ENCODE measurements around the gene OR2G6. TPM values are rescaled to one million over a fixed set of nuclear protein-coding genes. Genes with fewer than 3 reads are reported as not detected.
"Not testable (repeated sequence)": the region's sequence is repeated elsewhere in the genome, so short reads cannot be mapped to it uniquely, and the experiment has no call there.

The OR2G6 gene
- polyA plus RNA-seq, 1 donor, result not detected

DNA sequence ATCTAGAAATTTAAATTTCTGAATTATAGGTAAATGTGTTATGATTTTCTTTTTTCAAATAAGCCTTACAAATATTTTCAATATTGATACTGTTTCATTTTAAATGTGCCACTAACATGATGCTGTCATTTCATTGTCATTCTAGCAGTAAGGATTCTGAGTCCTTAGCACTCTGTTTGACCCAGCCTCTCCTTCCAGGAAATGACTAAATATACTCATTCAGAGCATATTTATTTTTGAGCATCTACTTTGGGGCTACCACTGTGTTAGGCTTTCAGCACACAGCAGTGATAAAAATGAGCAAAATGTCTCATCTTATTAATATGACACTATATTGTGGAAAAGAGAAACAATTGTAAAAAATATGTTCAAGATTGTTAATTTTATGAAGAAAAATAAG is 2.3 kb downstream of the OR2G6 start:
- DNase-seq; H3K4me3 ChIP-seq (ENCODE audit: low read length); H3K27ac ChIP-seq (ENCODE audit: low read length); H3K9me3 ChIP-seq (ENCODE audit: control insufficient read depth, low read depth, low read length); H3K27me3 ChIP-seq (ENCODE audit: control insufficient read depth, insufficient read depth, low read length); H3K4me1 ChIP-seq (ENCODE audit: control insufficient read depth, insufficient read depth, low read length); H3K36me3 ChIP-seq (ENCODE audit: control insufficient read depth, insufficient read depth, low read length): not testable (repeated sequence)

- no peaks in the 10 kb centered on the region for H3K4me1 ChIP-seq (ENCODE audit: control insufficient read depth, insufficient read depth, low read length)
- H3K36me3 ChIP-seq (ENCODE audit: control insufficient read depth, insufficient read depth, low read length), result no peaks in the 10 kb centered on the region
- DNase-seq, result no peak
- no peak overlapping the region for H3K4me3 ChIP-seq (ENCODE audit: low read length)
- H3K9me3 ChIP-seq (ENCODE audit: control insufficient read depth, low read depth, low read length), result peaks cover 5% of the 10 kb centered on the region
- no peak overlapping the region for H3K27ac ChIP-seq (ENCODE audit: low read length)
- no peaks in the 10 kb centered on the region for H3K27me3 ChIP-seq (ENCODE audit: control insufficient read depth, insufficient read depth, low read length)
- WGBS (ENCODE audit: insufficient coverage, low lambda C conversion rate), result no CpG with 5 or more reads among the region's 12 CpGs
Measured at GRCh38 chr1:248521856-248522255, 14.0 kb downstream of the OR2G6 start.

GRCh38 chr1:248537449-248537848 is 29.6 kb downstream of the OR2G6 start:
- not testable (repeated sequence) for DNase-seq; H3K4me3 ChIP-seq (ENCODE audit: low read length); H3K36me3 ChIP-seq (ENCODE audit: control insufficient read depth, insufficient read depth, low read length); H3K27ac ChIP-seq (ENCODE audit: low read length); H3K4me1 ChIP-seq (ENCODE audit: control insufficient read depth, insufficient read depth, low read length); H3K9me3 ChIP-seq (ENCODE audit: control insufficient read depth, low read depth, low read length); H3K27me3 ChIP-seq (ENCODE audit: control insufficient read depth, insufficient read depth, low read length)

GRCh38 chr1:248547383-248547782 is 39.5 kb downstream of the OR2G6 start:
- not testable (repeated sequence) for H3K4me1 ChIP-seq (ENCODE audit: control insufficient read depth, insufficient read depth, low read length); DNase-seq; H3K9me3 ChIP-seq (ENCODE audit: control insufficient read depth, low read depth, low read length); H3K36me3 ChIP-seq (ENCODE audit: control insufficient read depth, insufficient read depth, low read length); H3K4me3 ChIP-seq (ENCODE audit: low read length); H3K27me3 ChIP-seq (ENCODE audit: control insufficient read depth, insufficient read depth, low read length); H3K27ac ChIP-seq (ENCODE audit: low read length)
- no CpG with 5 or more reads among the region's 2 CpGs for WGBS (ENCODE audit: insufficient coverage, low lambda C conversion rate)

GRCh38 chr1:248551027-248551426 is 43.2 kb downstream of the OR2G6 start:
- not testable (repeated sequence) for H3K27ac ChIP-seq (ENCODE audit: low read length); H3K9me3 ChIP-seq (ENCODE audit: control insufficient read depth, low read depth, low read length); H3K4me1 ChIP-seq (ENCODE audit: control insufficient read depth, insufficient read depth, low read length); H3K27me3 ChIP-seq (ENCODE audit: control insufficient read depth, insufficient read depth, low read length); H3K36me3 ChIP-seq (ENCODE audit: control insufficient read depth, insufficient read depth, low read length); DNase-seq; H3K4me3 ChIP-seq (ENCODE audit: low read length)
- no CpG with 5 or more reads among the region's 6 CpGs for WGBS (ENCODE audit: insufficient coverage, low lambda C conversion rate)

GRCh38 chr1:248562672-248563071 is 54.8 kb downstream of the OR2G6 start, which contains the start of gene OR2T29:
TSS of gene OR2T29 (minus strand) at chr1:248562772. CDS start at chr1:248559491, 3,281 bp downstream.
- not testable (repeated sequence) for H3K36me3 ChIP-seq (ENCODE audit: control insufficient read depth, insufficient read depth, low read length); H3K4me1 ChIP-seq (ENCODE audit: control insufficient read depth, insufficient read depth, low read length); H3K4me3 ChIP-seq (ENCODE audit: low read length); H3K9me3 ChIP-seq (ENCODE audit: control insufficient read depth, low read depth, low read length); H3K27me3 ChIP-seq (ENCODE audit: control insufficient read depth, insufficient read depth, low read length); H3K27ac ChIP-seq (ENCODE audit: low read length); DNase-seq
- no CpG with 5 or more reads among the region's 3 CpGs for WGBS (ENCODE audit: insufficient coverage, low lambda C conversion rate)

- H3K4me3 ChIP-seq (ENCODE audit: low read length); H3K4me1 ChIP-seq (ENCODE audit: control insufficient read depth, insufficient read depth, low read length); H3K27me3 ChIP-seq (ENCODE audit: control insufficient read depth, insufficient read depth, low read length); DNase-seq; H3K36me3 ChIP-seq (ENCODE audit: control insufficient read depth, insufficient read depth, low read length); H3K9me3 ChIP-seq (ENCODE audit: control insufficient read depth, low read depth, low read length); H3K27ac ChIP-seq (ENCODE audit: low read length): not testable (repeated sequence)
- WGBS (ENCODE audit: insufficient coverage, low lambda C conversion rate), result 82% methylated on average over 5 of the region's 11 CpGs
Measured at GRCh38 chr1:248565530-248566373, 57.9 kb downstream of the OR2G6 start.

GRCh38 chr1:248569049-248569448 is 61.2 kb downstream of the OR2G6 start:
- not testable (repeated sequence) for H3K27me3 ChIP-seq (ENCODE audit: control insufficient read depth, insufficient read depth, low read length); DNase-seq; H3K9me3 ChIP-seq (ENCODE audit: control insufficient read depth, low read depth, low read length); H3K27ac ChIP-seq (ENCODE audit: low read length); H3K4me1 ChIP-seq (ENCODE audit: control insufficient read depth, insufficient read depth, low read length); H3K4me3 ChIP-seq (ENCODE audit: low read length); H3K36me3 ChIP-seq (ENCODE audit: control insufficient read depth, insufficient read depth, low read length)
- no CpG with 5 or more reads among the region's 2 CpGs for WGBS (ENCODE audit: insufficient coverage, low lambda C conversion rate)

- WGBS (ENCODE audit: insufficient coverage, low lambda C conversion rate), result 75% methylated on average over 2 of the region's 3 CpGs
- not testable (repeated sequence) for H3K36me3 ChIP-seq (ENCODE audit: control insufficient read depth, insufficient read depth, low read length); H3K27ac ChIP-seq (ENCODE audit: low read length); H3K27me3 ChIP-seq (ENCODE audit: control insufficient read depth, insufficient read depth, low read length); H3K9me3 ChIP-seq (ENCODE audit: control insufficient read depth, low read depth, low read length); DNase-seq; H3K4me3 ChIP-seq (ENCODE audit: low read length); H3K4me1 ChIP-seq (ENCODE audit: control insufficient read depth, insufficient read depth, low read length)
Measured at GRCh38 chr1:248570811-248571210, 62.9 kb downstream of the OR2G6 start.

DNA sequence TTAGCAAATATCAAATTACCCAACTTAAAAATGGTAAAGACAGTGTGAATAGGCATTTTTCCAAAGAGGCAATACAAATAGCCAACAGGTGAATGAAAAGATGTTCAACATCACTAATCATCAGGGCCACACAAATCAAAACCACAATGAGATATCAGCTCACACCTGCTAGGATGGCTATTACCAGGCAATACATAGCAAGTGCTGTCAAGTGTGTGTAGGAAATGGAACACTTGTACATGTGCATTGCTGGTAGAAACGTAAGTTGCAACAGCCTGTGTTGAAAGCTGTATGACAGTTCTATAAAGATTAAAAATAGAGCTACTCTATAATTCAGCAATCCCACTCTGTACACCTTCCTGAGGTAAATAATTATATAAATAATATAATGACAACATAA is 64.2 kb downstream of the OR2G6 start:
- no CpG with 5 or more reads among the region's 1 CpG for WGBS (ENCODE audit: insufficient coverage, low lambda C conversion rate)
- not testable (repeated sequence) for H3K4me1 ChIP-seq (ENCODE audit: control insufficient read depth, insufficient read depth, low read length); H3K4me3 ChIP-seq (ENCODE audit: low read length); H3K27me3 ChIP-seq (ENCODE audit: control insufficient read depth, insufficient read depth, low read length); H3K9me3 ChIP-seq (ENCODE audit: control insufficient read depth, low read depth, low read length); H3K36me3 ChIP-seq (ENCODE audit: control insufficient read depth, insufficient read depth, low read length); DNase-seq; H3K27ac ChIP-seq (ENCODE audit: low read length)

- not testable (repeated sequence) for H3K36me3 ChIP-seq (ENCODE audit: control insufficient read depth, insufficient read depth, low read length); H3K27ac ChIP-seq (ENCODE audit: low read length); H3K4me3 ChIP-seq (ENCODE audit: low read length); H3K4me1 ChIP-seq (ENCODE audit: control insufficient read depth, insufficient read depth, low read length); DNase-seq; H3K27me3 ChIP-seq (ENCODE audit: control insufficient read depth, insufficient read depth, low read length); H3K9me3 ChIP-seq (ENCODE audit: control insufficient read depth, low read depth, low read length)
- no CpG with 5 or more reads among the region's 8 CpGs for WGBS (ENCODE audit: insufficient coverage, low lambda C conversion rate)
Measured at GRCh38 chr1:248573856-248574255, 66.0 kb downstream of the OR2G6 start.

Measured in large intestine (tissue), 3 donors.